SK-N-SH (cell line): ENCODE results near the gene CUX1. TPM values are rescaled to one million over a fixed set of nuclear protein-coding genes. Genes with fewer than 3 reads are reported as not detected.
A peak's percentile ranks its signal among the peaks of the same experiment; 100 is the strongest.

ENCODE experiments used
- CTCF ChIA-PET: fragments of 300-600, 350-600 bp; formaldehyde crosslinking; extraction: SDS; loops from one replicate; lab custom pipeline; 2021; lab: Yijun Ruan, JAX
- POLR2A ChIA-PET: fragments of 350-600 bp; sonication (Branson Sonifier 250); formaldehyde crosslinking; extraction: SDS; loops from one replicate; lab custom pipeline; 2020; ENCODE audit warnings: antibody characterized with exemption, inconsistent platforms; lab: Yijun Ruan, JAX
- DNase-seq: peaks from one replicate; pipeline ENCODE4 v3.0.0; 2012
- H2AFZ ChIP-seq: fragments of 200-600 bp; sonication (generic); 2 replicates; pipeline ENCODE4 v1.8.1; 2016; ENCODE audit warnings: antibody characterized with exemption, mild to moderate bottlenecking, low read depth
- H3F3A ChIP-seq: fragments of 200-600 bp; sonication (generic); replicated peaks from 2 replicates; pipeline ENCODE3; 2016; ENCODE audit warnings: antibody characterized with exemption, mild to moderate bottlenecking; ENCODE audit not compliant: insufficient read depth
- H3K27ac ChIP-seq, 2 experiments: fragments of 200-500 bp in 1 of 2; fragments of 200-600 bp in 1 of 2; sonication (Bioruptor generic) in 1 of 2; sonication (generic), shearing (Covaris generic) in 1 of 2; 2 replicates each; pipeline versions ENCODE4 v1.5.1 to v1.6.1; 2014 to 2016; ENCODE audit warnings: low read depth in 2 of 2, inconsistent platforms in 1 of 2, low read length in 1 of 2, mild to moderate bottlenecking in 1 of 2, mixed read lengths in 1 of 2
- H3K27me3 ChIP-seq: fragments of 200-600 bp; sonication (generic), shearing (Covaris generic); 2 replicates; pipeline ENCODE4 v1.6.1; 2016; ENCODE audit warnings: mixed run types; ENCODE audit not compliant: insufficient read depth
- H3K36me3 ChIP-seq, 2 experiments: fragments of 200-500 bp in 1 of 2; fragments of 200-600 bp in 1 of 2; sonication (Bioruptor generic) in 1 of 2; sonication (generic) in 1 of 2; replicated peaks in 1 of 2; 2 replicates each; pipeline versions ENCODE3 to v1.5.1; 2014 to 2016; ENCODE audit warnings: low read length in 1 of 2, mild to moderate bottlenecking in 1 of 2; ENCODE audit not compliant: insufficient read depth in 2 of 2, control insufficient read depth in 1 of 2
- H3K4me1 ChIP-seq, 2 experiments: fragments of 200-500 bp in 1 of 2; fragments of 200-600 bp in 1 of 2; sonication (Bioruptor generic) in 1 of 2; sonication (generic), shearing (Covaris generic) in 1 of 2; 2 replicates each; pipeline versions ENCODE4 v1.5.1 to v1.6.1; 2014 to 2016; ENCODE audit warnings: low read depth in 1 of 2, low read length in 1 of 2, mixed run types in 1 of 2; ENCODE audit not compliant: insufficient read depth in 2 of 2, control insufficient read depth in 1 of 2
- H3K4me2 ChIP-seq: fragments of 200-600 bp; sonication (generic), shearing (Covaris generic); 2 replicates; pipeline ENCODE4 v1.6.1; 2017; ENCODE audit warnings: mixed run types
- H3K4me3 ChIP-seq, 2 experiments: fragments of 200-500 bp in 1 of 2; fragments of 200-600 bp in 1 of 2; sonication (Bioruptor generic) in 1 of 2; sonication (generic), shearing (Covaris generic) in 1 of 2; 2 replicates each; pipeline versions ENCODE4 v1.5.1 to v1.8.1; 2014 to 2016; ENCODE audit warnings: low read depth in 2 of 2, inconsistent platforms in 1 of 2, low read length in 1 of 2, mild to moderate bottlenecking in 1 of 2, mixed read lengths in 1 of 2, moderate library complexity in 1 of 2
- H3K79me2 ChIP-seq: fragments of 200-600 bp; sonication (generic); 2 replicates; pipeline ENCODE4 v1.8.1; 2017; ENCODE audit warnings: mild to moderate bottlenecking; ENCODE audit not compliant: insufficient read depth
- H3K9ac ChIP-seq: fragments of 200-600 bp; sonication (generic); 2 replicates; pipeline ENCODE4 v1.6.1; 2017; ENCODE audit warnings: mixed run types
- H3K9me2 ChIP-seq: fragments of 200-600 bp; sonication (generic); 2 replicates; pipeline ENCODE4 v1.6.1; 2017; ENCODE audit warnings: mixed run types
- H3K9me3 ChIP-seq: fragments of 200-600 bp; sonication (generic); 2 replicates; pipeline ENCODE4 v1.6.1; 2017; ENCODE audit warnings: mixed run types, mild to moderate bottlenecking, moderate library complexity
- H4K20me1 ChIP-seq: fragments of 200-600 bp; sonication (generic); 2 replicates; pipeline ENCODE4 v1.6.1; 2017; ENCODE audit warnings: mild to moderate bottlenecking, mixed run types; ENCODE audit not compliant: insufficient read depth
- CHD2 ChIP-seq: fragments of 150-350 bp; IDR thresholded peaks from 2 replicates; pipeline ENCODE4 v1.6.1; 2018; ENCODE audit warnings: low read length; ENCODE audit not compliant: partially characterized antibody
- CTCF ChIP-seq: fragments of 200-600 bp; sonication (generic); IDR thresholded peaks from 2 replicates; pipeline ENCODE4 v1.6.1; 2017; ENCODE audit warnings: antibody characterized with exemption, mild to moderate bottlenecking, moderate library complexity
- FOXM1 ChIP-seq: IDR thresholded peaks from 2 replicates; pipeline ENCODE4 v1.4.0; 2012; ENCODE audit warnings: low read depth, mild to moderate bottlenecking
- GATA2 ChIP-seq: sonication (generic); formaldehyde crosslinking; IDR thresholded peaks from 2 replicates; pipeline ENCODE4 v1.5.0; 2020; ENCODE audit warnings: mild to moderate bottlenecking, missing genetic modification reagents
- MXI1 ChIP-seq: IDR thresholded peaks from 2 replicates; pipeline ENCODE4 v1.6.1; 2012; ENCODE audit warnings: mild to moderate bottlenecking, low read depth, low read length, improper control_type of control experiment
- NFIC ChIP-seq: IDR thresholded peaks from 2 replicates; pipeline ENCODE4 v1.4.0; 2012; ENCODE audit warnings: borderline replicate concordance
- POLR2AphosphoS5 ChIP-seq: IDR thresholded peaks from 2 replicates; pipeline ENCODE4 v1.6.1; 2012; ENCODE audit warnings: low read depth, low read length
- RCOR1 ChIP-seq: fragments of 150-350 bp; IDR thresholded peaks from 2 replicates; pipeline ENCODE4 v1.6.1; 2017; ENCODE audit warnings: antibody characterized with exemption, low read length
- RFX5 ChIP-seq: IDR thresholded peaks from 2 replicates; pipeline ENCODE4 v1.6.1; 2012; ENCODE audit warnings: mild to moderate bottlenecking, improper control_type of control experiment, low read length
- SIN3A ChIP-seq: IDR thresholded peaks from 2 replicates; pipeline ENCODE4 v1.6.1; 2012; ENCODE audit warnings: low read depth, mild to moderate bottlenecking, low read length, moderate library complexity, borderline replicate concordance
- SMC3 ChIP-seq: IDR thresholded peaks from 2 replicates; pipeline ENCODE4 v1.6.1; 2012; ENCODE audit warnings: low read depth, low read length, improper control_type of control experiment
- TCF12 ChIP-seq: IDR thresholded peaks from 2 replicates; pipeline ENCODE4 v1.4.0; 2012
- USF1 ChIP-seq: IDR thresholded peaks from 2 replicates; pipeline ENCODE4 v1.4.0; 2012; ENCODE audit warnings: low read depth, borderline replicate concordance
- YY1 ChIP-seq: IDR thresholded peaks from 2 replicates; pipeline ENCODE4 v1.4.0; 2012; ENCODE audit warnings: low read depth, mild to moderate bottlenecking
- WGBS: methylation state at CpG from one replicate; pipeline ENCODE4 v1.1.6; 2017; ENCODE audit warnings: low lambda C conversion rate; 5-methylcytosine and 5-hydroxymethylcytosine counted together
- polyA plus RNA-seq, 3 experiments: library from polyadenylated mRNA; depleted of rRNA; stranded (reverse); fragments of >200 nt; gene quantifications; 2 replicates each; pipeline ENCODE4 v1.2.3, GENCODE V29; 2012

CUX1 gene
- polyA plus RNA-seq, 1 of the 3 experiments (the other 2 are of a cell fraction): 68.6 TPM

GRCh38 chr7:102248081-102248455, 430.6 kb downstream of the CUX1 start:
- no peaks in the 10 kb centered on the region for H3K27me3 ChIP-seq
- H3K36me3 ChIP-seq: peaks cover 7 to 12% of the 10 kb centered on the region in 2 experiments
- H3K9me3 ChIP-seq: no peaks in the 10 kb centered on the region
- H4K20me1 ChIP-seq: no peaks in the 10 kb centered on the region
- H2AFZ ChIP-seq: no peak overlapping the region
- no peaks in the 10 kb centered on the region for H3K9me2 ChIP-seq
- H3K79me2 ChIP-seq: no peaks in the 10 kb centered on the region
- ChIA-PET CTCF (interaction anchor here (0.7 to 2.4 kb wide), 5 partner anchors 11 to 26 kb away, joined by 3 to 10 read pairs (median 6); no protein-coding TSS in a partner anchor), POLR2A (no interaction called here)
- WGBS: 97% methylated on average over 13 of the region's 14 CpGs
- TF ChIP-seq YY1: no peak
- no peak for TF ChIP-seq GATA2 (CRISPR knock-in tag)
- TF ChIP-seq USF1: no peak
- TF ChIP-seq TCF12: no peak
- TF ChIP-seq CHD2: no peak
- no peak for TF ChIP-seq SMC3
- TF ChIP-seq NFIC: no peak
- no peak for TF ChIP-seq RFX5
- TF ChIP-seq POLR2AphosphoS5: no peak
- TF ChIP-seq SIN3A: no peak
- TF ChIP-seq FOXM1: no peak
- no peak for TF ChIP-seq CTCF
- no peak overlapping the region for H3K27ac ChIP-seq
- no peak overlapping the region for H3K4me3 ChIP-seq
- H3K9ac ChIP-seq: no peak overlapping the region
- H3K4me1 ChIP-seq: peaks cover 0 to 28% of the 10 kb centered on the region in 2 experiments; a peak in 2 of 4 replicates
- H3K4me2 ChIP-seq: no peak overlapping the region
- H3F3A ChIP-seq: no peaks in the 10 kb centered on the region
- no peak for DNase-seq

- Histone ChIP-seq H3K4me1 (peaks cover 0 to 34% of the 10 kb centered on the region in 2 experiments; a peak in 2 of 4 replicates), H4K20me1 (no peaks in the 10 kb centered on the region), H3K36me3 (peaks cover 5 to 12% of the 10 kb centered on the region in 2 experiments), H3K9me2 (no peaks in the 10 kb centered on the region), H3K4me3 (no peak overlapping the region), H3K9ac (no peak overlapping the region), H3K79me2 (no peaks in the 10 kb centered on the region), H2AFZ (no peak overlapping the region), H3K27me3 (no peaks in the 10 kb centered on the region), H3K4me2 (no peak overlapping the region), H3K9me3 (no peaks in the 10 kb centered on the region), H3F3A (no peaks in the 10 kb centered on the region), H3K27ac (no peak overlapping the region)
- DNase-seq: peak; percentile 49
- 94% methylated on average over 60 of the region's 117 CpGs for WGBS
- ChIA-PET POLR2A (no interaction called here), CTCF (interaction anchor here (1.4 to 9.3 kb wide), 3 partner anchors 12 to 24 kb away, joined by 6 to 85 read pairs (median 8); no protein-coding TSS in a partner anchor)
- TF ChIP-seq USF1 (no peak), CTCF (0 out of 2 replicates have a peak, but pooled peaks have one; percentile 17), GATA2 (CRISPR knock-in tag) (no peak), SIN3A (no peak), MXI1 (no peak), RCOR1 (no peak)
Observed at GRCh38 chr7:102248456-102249395, 431.3 kb downstream of the CUX1 start.
